ENCODE data around the gene DIDO1. TPM values are rescaled to one million over a fixed set of nuclear protein-coding genes. Genes with fewer than 3 reads are reported as not detected.
A peak's percentile ranks its signal among the peaks of the same experiment; 100 is the strongest.

The DIDO1 gene
- polyA plus RNA-seq, 1 experiment, result 19.8 TPM

- DNase-seq (ENCODE audit: low read depth), result no peak
- POLR2A ChIA-PET, result no interaction called here
- Histone ChIP-seq H3K4me3 (ENCODE audit: low read depth, low read length) (no peak overlapping the region), H3K27me3 (ENCODE audit: control insufficient read depth, insufficient read depth, low read length) (no peaks in the 10 kb centered on the region), H3K36me3 (ENCODE audit: control insufficient read depth, insufficient read depth, low read length) (peaks cover 27% of the 10 kb centered on the region)
- TF ChIP-seq CTCF (IDR thresholded peaks at IDR 0.05; ENCODE audit: insufficient read depth, low read depth, low read length), result no peak
- CTCF ChIA-PET, result no interaction called here
Measured at GRCh38 chr20:62943396-62943795, 17.1 kb upstream of the DIDO1 start.

- TF ChIP-seq CTCF (IDR thresholded peaks at IDR 0.05; ENCODE audit: insufficient read depth, low read depth, low read length), result no peak
- ChIA-PET POLR2A (no interaction called here), CTCF (no interaction called here)
- no peak for DNase-seq (ENCODE audit: low read depth)
- no peaks in the 10 kb centered on the region for H3K27me3 ChIP-seq (ENCODE audit: control insufficient read depth, insufficient read depth, low read length)
- peaks cover 25% of the 10 kb centered on the region for H3K36me3 ChIP-seq (ENCODE audit: control insufficient read depth, insufficient read depth, low read length)
- no peak overlapping the region for H3K4me3 ChIP-seq (ENCODE audit: low read depth, low read length)
Measured at GRCh38 chr20:62942456-62942855, 16.2 kb upstream of the DIDO1 start.

GRCh38 chr20:62941792-62942191, 15.5 kb upstream of the DIDO1 start:
- TF ChIP-seq CTCF (IDR thresholded peaks at IDR 0.05; ENCODE audit: insufficient read depth, low read depth, low read length), result no peak
- ChIA-PET POLR2A (no interaction called here), CTCF (no interaction called here)
- H3K4me3 ChIP-seq (ENCODE audit: low read depth, low read length), result no peak overlapping the region
- no peak for DNase-seq (ENCODE audit: low read depth)
- H3K36me3 ChIP-seq (ENCODE audit: control insufficient read depth, insufficient read depth, low read length), result peaks cover 21% of the 10 kb centered on the region
- no peaks in the 10 kb centered on the region for H3K27me3 ChIP-seq (ENCODE audit: control insufficient read depth, insufficient read depth, low read length)

DNA sequence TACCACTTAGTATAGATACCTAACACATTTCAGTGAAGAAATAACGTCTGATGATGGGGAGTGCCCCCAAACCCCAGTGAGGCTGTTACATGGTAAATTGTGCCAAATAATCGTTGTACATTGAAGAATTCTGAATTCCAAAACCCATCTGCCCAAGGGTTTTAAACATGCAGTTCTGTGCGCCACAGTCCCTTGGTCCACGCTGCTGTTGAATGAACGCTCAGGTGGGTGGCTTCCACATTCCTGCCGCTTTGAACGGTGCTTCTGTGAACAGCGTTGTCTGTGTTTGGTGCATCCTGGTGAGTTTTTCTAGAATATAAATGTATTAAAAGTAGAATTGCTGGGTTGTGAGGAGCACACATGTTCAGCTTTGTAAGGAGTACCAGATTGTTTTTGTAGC, 14.6 kb upstream of the DIDO1 start:
- CTCF ChIA-PET, result interaction anchor here (1.0 kb wide), 1 partner anchor 13 kb away, joined by 3 read pairs; no protein-coding TSS in a partner anchor
- Histone ChIP-seq H3K36me3 (ENCODE audit: control insufficient read depth, insufficient read depth, low read length) (peaks cover 17% of the 10 kb centered on the region), H3K27me3 (ENCODE audit: control insufficient read depth, insufficient read depth, low read length) (no peaks in the 10 kb centered on the region), H3K4me3 (ENCODE audit: low read depth, low read length) (no peak overlapping the region)
- no peak for DNase-seq (ENCODE audit: low read depth)
- TF ChIP-seq CTCF (IDR thresholded peaks at IDR 0.05; ENCODE audit: insufficient read depth, low read depth, low read length), result no peak
- POLR2A ChIA-PET, result no interaction called here

- no peaks in the 10 kb centered on the region for H3K27me3 ChIP-seq (ENCODE audit: control insufficient read depth, insufficient read depth, low read length)
- CTCF ChIA-PET, result interaction anchor here (1.2 to 1.5 kb wide), 2 partner anchors 17 to 71 kb away, joined by 3 read pairs; no protein-coding TSS in a partner anchor
- TF ChIP-seq CTCF (IDR thresholded peaks at IDR 0.05; ENCODE audit: insufficient read depth, low read depth, low read length), result no peak
- H3K36me3 ChIP-seq (ENCODE audit: control insufficient read depth, insufficient read depth, low read length), result peaks cover 5% of the 10 kb centered on the region
- POLR2A ChIA-PET, result interaction anchor here (1.9 kb wide), 1 partner anchor 15 kb away, joined by 10 read pairs; no protein-coding TSS in a partner anchor
- H3K4me3 ChIP-seq (ENCODE audit: low read depth, low read length), result peak within 1 kb of the TSS; percentile 79
- DNase-seq (ENCODE audit: low read depth), result no peak
Measured at GRCh38 chr20:62938105-62938888, 12.0 kb upstream of the DIDO1 start, which contains the start of gene GID8. TSS of gene GID8 (plus strand) at chr20:62938147. CDS start at chr20:62941503, 3,356 bp downstream.

Data from BJ (cell line).